Activated CD8-positive, alpha-beta memory T cell treated with anti-CD3 and anti-CD28 coated beads, Interleukin-2, amount 10 ng/mL, durations not matched to agents 7 days and 5 days (primary cell): Measurements from ENCODE around the gene FADS1. TPM values are rescaled to one million over a fixed set of nuclear protein-coding genes. Genes with fewer than 3 reads are reported as not detected.

Experiments used
- ATAC-seq: fragments of 150-1000 bp; cut with Tn5 transposase; one replicate; pipeline ENCODE4 v1.10.0; 2021; ENCODE audit warnings: moderate library complexity
- CTCF ChIA-PET: fragments of 350-600 bp; sonication (Branson Sonifier 250); formaldehyde crosslinking; loops from one replicate; lab custom pipeline; 2021; ENCODE audit warnings: antibody characterized with exemption; lab: Charles Lee
- DNase-seq: peaks from one replicate; pipeline ENCODE4 v3.0.0-alpha.2; 2020
- H3K27ac Mint-ChIP-seq: one replicate; pipeline ENCODE4 v1.8.0; 2021; ENCODE audit warnings: mild to moderate bottlenecking, mixed read lengths
- H3K27me3 Mint-ChIP-seq: one replicate; pipeline ENCODE4 v1.8.0; 2021; ENCODE audit warnings: mixed read lengths
- H3K36me3 Mint-ChIP-seq: one replicate; pipeline ENCODE4 v1.8.0; 2021; ENCODE audit warnings: mild to moderate bottlenecking, mixed read lengths
- H3K4me1 Mint-ChIP-seq: one replicate; pipeline ENCODE4 v1.8.0; 2021; ENCODE audit warnings: mixed read lengths
- H3K4me3 Mint-ChIP-seq: one replicate; pipeline ENCODE4 v1.8.0; 2021; ENCODE audit warnings: mild to moderate bottlenecking, moderate library complexity, mixed read lengths
- H3K9me3 Mint-ChIP-seq: one replicate; pipeline ENCODE4 v1.8.0; 2022; ENCODE audit warnings: low read depth, mixed read lengths
- total RNA-seq, 2 experiments: library from RNA; stranded (reverse); gene quantifications; one replicate each; pipeline ENCODE4 v1.2.3, GENCODE V29; 2021

FADS1 gene
- total RNA-seq, 2 experiments from 2014 or later = 33.8 to 35.4 TPM

DNA sequence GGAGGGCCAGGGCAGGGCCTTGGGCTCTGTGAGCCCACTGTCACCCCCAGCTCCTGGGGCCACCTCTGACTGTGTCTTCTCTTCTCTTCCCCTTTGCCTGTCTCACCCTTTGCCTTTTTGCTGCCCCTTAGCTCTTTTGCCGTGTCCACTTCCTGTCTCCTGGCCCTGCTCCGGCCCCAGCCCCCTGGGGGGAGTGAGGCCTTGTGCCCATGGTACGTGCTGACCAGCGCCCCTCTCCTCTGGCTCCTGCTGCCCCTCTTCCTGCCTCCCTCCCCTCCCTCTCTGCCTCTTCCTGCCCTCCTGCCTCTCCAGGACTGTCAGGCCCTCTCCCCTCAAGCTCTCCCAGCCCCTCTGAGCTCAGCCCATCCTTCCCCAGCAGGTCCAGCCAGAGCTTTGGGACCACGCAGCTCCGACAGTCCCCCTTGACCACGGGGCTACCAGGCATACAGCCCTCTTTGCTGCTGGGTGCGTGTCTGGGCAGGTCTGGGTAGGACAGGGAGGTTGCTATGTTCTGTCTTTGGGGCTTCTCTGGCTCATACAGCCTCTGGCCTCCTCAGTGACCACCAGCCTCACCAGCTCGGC, 36.1 kb downstream of the FADS1 start:
- Mint-ChIP-seq H3K4me3 (no peak overlapping the region), H3K9me3 (no peaks in the 10 kb centered on the region), H3K36me3 (no peaks in the 10 kb centered on the region), H3K4me1 (peaks cover 10% of the 10 kb centered on the region), H3K27me3 (peaks cover 8% of the 10 kb centered on the region), H3K27ac (no peak overlapping the region)
- ATAC-seq (no peak), DNase-seq (no peak)
- CTCF ChIA-PET = interaction anchor here (1.2 to 3.2 kb wide), 3 partner anchors 9 to 33 kb away, joined by 3 to 11 read pairs (median 5); no protein-coding TSS in a partner anchor

DNA sequence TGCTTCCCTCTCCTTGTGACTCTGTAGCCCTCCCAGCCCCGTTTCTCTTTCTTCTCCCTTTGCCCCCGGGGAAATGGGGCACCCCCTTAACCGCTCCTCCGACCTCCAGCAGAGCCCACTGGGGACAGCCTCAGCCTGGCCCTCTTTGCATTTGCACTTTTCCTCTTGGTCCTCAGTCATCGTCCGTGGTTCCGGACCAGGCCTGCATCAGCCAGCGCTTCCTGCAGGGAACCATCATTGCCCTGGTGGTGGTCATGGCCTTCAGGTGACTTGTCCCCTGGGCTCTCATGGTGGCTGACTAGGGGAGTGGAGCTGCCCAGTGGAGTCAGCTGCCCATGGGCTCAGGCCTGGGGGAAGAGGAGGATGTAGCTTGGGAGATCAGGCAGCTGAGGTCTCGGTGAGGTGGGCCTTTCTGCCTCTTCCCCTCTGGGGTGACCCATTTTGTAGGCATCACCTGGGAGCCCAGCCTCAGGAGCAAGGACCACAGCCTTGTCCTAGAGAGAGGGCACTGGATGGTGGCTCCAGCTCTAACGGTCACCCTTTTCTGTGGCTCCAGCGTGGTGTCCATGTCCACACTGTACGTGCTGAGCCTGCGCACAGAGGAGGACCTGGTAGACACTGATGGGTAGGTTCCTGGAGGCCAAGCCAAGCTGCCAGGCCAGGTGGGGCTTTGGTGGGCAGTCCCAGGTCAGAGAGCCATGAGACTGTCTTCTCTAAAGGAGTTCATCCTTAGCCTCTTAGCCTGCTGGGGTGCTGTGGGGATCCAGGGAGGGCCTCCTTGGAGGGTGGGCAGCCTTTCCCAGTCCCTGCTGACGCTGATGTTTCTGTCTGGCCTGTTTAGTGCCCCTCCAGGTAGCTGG, 36.9 kb downstream of the FADS1 start:
- Mint-ChIP-seq H3K27ac (no peak overlapping the region), H3K4me3 (no peak overlapping the region), H3K36me3 (no peaks in the 10 kb centered on the region), H3K27me3 (peaks cover 8% of the 10 kb centered on the region), H3K4me1 (peaks cover 10% of the 10 kb centered on the region), H3K9me3 (no peaks in the 10 kb centered on the region)
- no peak for DNase-seq
- CTCF ChIA-PET = interaction anchor here (1.2 to 3.2 kb wide), 4 partner anchors 18 to 302 kb away, joined by 3 to 11 read pairs (median 4); no protein-coding TSS in a partner anchor
- no peak for ATAC-seq

DNA sequence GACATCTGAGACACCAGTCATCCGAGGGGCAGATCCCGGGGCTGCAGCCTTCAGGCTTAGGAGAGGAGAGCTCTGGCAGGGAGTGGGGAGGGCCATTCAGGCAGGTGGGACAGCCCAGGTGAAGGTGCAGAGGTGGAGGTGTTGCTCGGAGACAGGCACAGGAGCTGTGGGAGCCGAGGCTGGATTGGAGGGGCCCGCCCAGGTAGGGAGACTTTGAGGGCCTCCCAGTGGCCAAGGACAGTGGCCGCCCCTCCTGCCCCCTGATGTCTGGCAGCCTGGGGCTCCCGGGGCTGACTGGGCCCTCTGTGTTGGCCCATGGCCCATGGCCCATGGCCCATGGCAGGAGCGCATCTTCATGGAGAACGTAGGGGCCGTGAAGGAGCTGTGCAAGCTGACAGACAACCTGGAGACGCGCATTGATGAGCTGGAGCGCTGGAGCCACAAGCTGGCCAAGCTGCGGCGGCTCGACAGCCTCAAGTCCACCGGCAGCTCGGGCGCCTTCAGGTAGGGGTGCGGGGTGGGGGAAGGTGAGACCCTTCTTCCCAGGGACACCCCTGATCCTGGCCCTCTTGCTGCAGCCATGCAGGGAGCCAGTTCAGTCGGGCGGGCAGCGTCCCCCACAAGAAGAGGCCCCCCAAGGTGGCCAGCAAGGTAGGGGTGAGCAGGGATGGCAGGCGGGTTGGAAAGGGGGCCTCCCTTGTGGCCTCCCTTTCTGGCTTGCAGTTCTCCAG, 37.7 kb downstream of the FADS1 start:
- Mint-ChIP-seq H3K27ac (no peak overlapping the region), H3K27me3 (peaks cover 8% of the 10 kb centered on the region), H3K4me3 (no peak overlapping the region), H3K36me3 (no peaks in the 10 kb centered on the region), H3K9me3 (no peaks in the 10 kb centered on the region), H3K4me1 (peaks cover 10% of the 10 kb centered on the region)
- CTCF ChIA-PET = interaction anchor here (1.3 kb wide), 2 partner anchors 46 to 303 kb away, joined by 3 to 4 read pairs; no protein-coding TSS in a partner anchor
- DNase-seq (no peak), ATAC-seq (no peak)

GRCh38 chr11:61778357-61778886, 38.4 kb downstream of the FADS1 start:
- CTCF ChIA-PET = interaction anchor here (1.3 kb wide), 1 partner anchor 45 kb away, joined by 4 read pairs; no protein-coding TSS in a partner anchor
- ATAC-seq = no peak
- no peaks in the 10 kb centered on the region for H3K36me3 Mint-ChIP-seq
- no peak overlapping the region for H3K4me3 Mint-ChIP-seq
- H3K4me1 Mint-ChIP-seq = peaks cover 10% of the 10 kb centered on the region
- H3K27ac Mint-ChIP-seq = no peak overlapping the region
- peaks cover 8% of the 10 kb centered on the region for H3K27me3 Mint-ChIP-seq
- H3K9me3 Mint-ChIP-seq = no peaks in the 10 kb centered on the region
- DNase-seq = no peak

DNA sequence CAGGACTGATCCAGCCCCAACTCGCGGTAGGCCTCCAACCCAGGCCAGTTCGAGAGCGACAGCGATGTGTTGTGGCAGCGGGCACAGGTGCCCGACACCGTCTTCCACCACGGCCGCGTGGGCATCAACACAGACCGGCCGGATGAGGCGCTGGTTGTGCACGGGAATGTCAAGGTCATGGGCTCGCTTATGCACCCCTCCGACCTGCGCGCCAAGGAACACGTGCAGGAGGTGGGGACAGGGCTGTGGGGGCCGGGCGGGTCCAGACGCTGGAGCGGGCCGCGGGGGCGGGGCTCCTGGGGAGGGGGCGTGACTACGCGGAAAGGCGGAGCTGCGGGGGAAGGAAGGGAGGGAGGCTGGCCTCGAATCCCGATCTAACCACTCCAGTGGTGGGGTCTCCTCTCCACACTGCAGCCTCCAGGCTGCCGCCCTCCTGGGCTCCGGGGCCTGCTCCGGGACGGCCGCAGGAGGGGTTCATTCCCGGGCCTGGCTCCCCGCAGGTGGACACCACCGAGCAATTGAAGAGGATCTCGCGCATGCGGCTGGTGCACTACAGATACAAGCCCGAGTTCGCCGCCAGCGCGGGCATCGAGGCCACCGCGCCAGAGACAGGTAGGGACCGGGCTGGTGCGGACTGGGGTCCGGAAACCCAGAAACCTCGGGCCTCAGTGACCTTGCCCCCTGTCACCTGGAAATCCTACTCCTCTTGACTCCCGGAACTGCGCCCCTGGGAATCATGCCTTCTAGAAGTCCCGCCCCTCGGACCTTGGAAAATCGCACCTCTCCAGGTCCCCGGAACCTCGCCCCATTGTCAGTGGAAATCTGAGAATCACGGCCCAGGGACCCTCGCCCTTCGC, 39.3 kb downstream of the FADS1 start:
- peaks cover 8% of the 10 kb centered on the region for H3K27me3 Mint-ChIP-seq
- peak; percentile 68 for ATAC-seq
- no peaks in the 10 kb centered on the region for H3K9me3 Mint-ChIP-seq
- H3K27ac Mint-ChIP-seq = no peak overlapping the region
- H3K4me3 Mint-ChIP-seq = no peak overlapping the region
- DNase-seq = peak; percentile 68
- no peaks in the 10 kb centered on the region for H3K36me3 Mint-ChIP-seq
- H3K4me1 Mint-ChIP-seq = peaks cover 15% of the 10 kb centered on the region
- CTCF ChIA-PET = interaction anchor here (1.5 kb wide), 1 partner anchor 20 kb away, joined by 4 read pairs; no protein-coding TSS in a partner anchor

- no peaks in the 10 kb centered on the region for H3K9me3 Mint-ChIP-seq
- H3K4me1 Mint-ChIP-seq = peaks cover 16% of the 10 kb centered on the region
- DNase-seq (peak; percentile 83), ATAC-seq (peak; percentile 70)
- peaks cover 8% of the 10 kb centered on the region for H3K27me3 Mint-ChIP-seq
- CTCF ChIA-PET = interaction anchor here (1.5 to 2.1 kb wide), 2 partner anchors 21 to 29 kb away, joined by 4 to 6 read pairs; no protein-coding TSS in a partner anchor
- H3K27ac Mint-ChIP-seq = no peak overlapping the region
- no peak overlapping the region for H3K4me3 Mint-ChIP-seq
- no peaks in the 10 kb centered on the region for H3K36me3 Mint-ChIP-seq
These were observed 40.2 kb downstream of the FADS1 start for GRCh38 chr11:61776561-61777075.

GRCh38 chr11:61775606-61776554, 40.9 kb downstream of the FADS1 start:
- Mint-ChIP-seq H3K4me1 (peaks cover 20% of the 10 kb centered on the region), H3K36me3 (no peaks in the 10 kb centered on the region), H3K27ac (no peak overlapping the region), H3K4me3 (no peak overlapping the region), H3K27me3 (peaks cover 8% of the 10 kb centered on the region), H3K9me3 (no peaks in the 10 kb centered on the region)
- ATAC-seq (no peak), DNase-seq (no peak)
- CTCF ChIA-PET = interaction anchor here (0.9 to 2.1 kb wide), 4 partner anchors 23 to 29 kb away, joined by 4 to 6 read pairs (median 5); no protein-coding TSS in a partner anchor

DNA sequence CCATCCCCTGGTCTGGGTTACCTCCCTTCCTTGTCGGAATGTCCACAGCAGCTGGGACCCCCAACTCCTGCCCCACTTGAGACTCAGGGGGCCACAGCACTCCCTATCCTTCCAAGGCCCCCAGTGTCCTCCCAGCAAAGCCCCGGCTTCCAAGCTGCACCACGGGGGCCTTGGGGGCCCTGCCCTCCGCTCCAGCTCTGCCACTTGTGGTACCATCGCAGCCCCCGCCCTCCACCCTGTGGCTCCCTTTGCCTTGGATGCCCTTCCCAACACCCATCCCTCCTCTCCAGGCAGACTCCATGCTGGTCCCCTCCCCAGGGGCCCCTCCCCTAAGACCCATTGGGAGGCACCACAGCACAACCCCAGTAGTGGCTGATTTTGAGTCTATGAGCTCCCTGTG, 41.7 kb downstream of the FADS1 start:
- no peak for DNase-seq
- no peak overlapping the region for H3K27ac Mint-ChIP-seq
- no peak overlapping the region for H3K4me3 Mint-ChIP-seq
- no peaks in the 10 kb centered on the region for H3K9me3 Mint-ChIP-seq
- no peaks in the 10 kb centered on the region for H3K36me3 Mint-ChIP-seq
- no peak for ATAC-seq
- CTCF ChIA-PET = interaction anchor here (0.9 to 2.1 kb wide), 5 partner anchors 22 to 28 kb away, joined by 4 to 6 read pairs (median 5); no protein-coding TSS in a partner anchor
- peaks cover 20% of the 10 kb centered on the region for H3K4me1 Mint-ChIP-seq
- H3K27me3 Mint-ChIP-seq = peaks cover 8% of the 10 kb centered on the region

GRCh38 chr11:61774411-61774810, 42.4 kb downstream of the FADS1 start:
- no peak for DNase-seq
- H3K27me3 Mint-ChIP-seq = peaks cover 8% of the 10 kb centered on the region
- H3K27ac Mint-ChIP-seq = no peak overlapping the region
- H3K36me3 Mint-ChIP-seq = no peaks in the 10 kb centered on the region
- H3K4me3 Mint-ChIP-seq = no peak overlapping the region
- CTCF ChIA-PET = interaction anchor here (0.9 to 1.9 kb wide), 3 partner anchors 21 to 27 kb away, joined by 3 to 4 read pairs (median 4); no protein-coding TSS in a partner anchor
- no peak for ATAC-seq
- no peaks in the 10 kb centered on the region for H3K9me3 Mint-ChIP-seq
- peaks cover 20% of the 10 kb centered on the region for H3K4me1 Mint-ChIP-seq

DNA sequence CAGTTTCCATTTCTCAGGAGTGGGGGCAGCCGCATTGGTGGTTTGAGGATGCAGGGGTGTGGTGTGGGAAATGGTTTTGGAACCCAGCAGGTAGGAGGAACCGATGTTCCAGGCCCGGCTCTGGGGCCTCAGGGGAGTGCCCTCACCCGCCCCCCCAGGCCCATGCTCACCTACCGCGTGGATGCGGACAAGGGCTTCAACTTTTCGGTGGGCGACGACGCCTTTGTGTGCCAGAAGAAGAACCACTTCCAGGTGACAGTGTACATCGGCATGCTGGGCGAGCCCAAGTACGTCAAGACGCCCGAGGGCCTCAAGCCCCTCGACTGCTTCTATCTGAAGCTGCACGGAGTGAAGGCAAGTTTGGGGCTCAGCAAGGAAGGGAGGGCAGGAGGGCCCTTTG, 43.0 kb downstream of the FADS1 start:
- peaks cover 20% of the 10 kb centered on the region for H3K4me1 Mint-ChIP-seq
- no peaks in the 10 kb centered on the region for H3K36me3 Mint-ChIP-seq
- H3K27me3 Mint-ChIP-seq = peaks cover 8% of the 10 kb centered on the region
- CTCF ChIA-PET = interaction anchor here (1.3 to 1.9 kb wide), 2 partner anchors 23 to 26 kb away, joined by 3 to 4 read pairs; no protein-coding TSS in a partner anchor
- H3K27ac Mint-ChIP-seq = no peak overlapping the region
- no peaks in the 10 kb centered on the region for H3K9me3 Mint-ChIP-seq
- H3K4me3 Mint-ChIP-seq = no peak overlapping the region
- DNase-seq (no peak), ATAC-seq (no peak)

DNA sequence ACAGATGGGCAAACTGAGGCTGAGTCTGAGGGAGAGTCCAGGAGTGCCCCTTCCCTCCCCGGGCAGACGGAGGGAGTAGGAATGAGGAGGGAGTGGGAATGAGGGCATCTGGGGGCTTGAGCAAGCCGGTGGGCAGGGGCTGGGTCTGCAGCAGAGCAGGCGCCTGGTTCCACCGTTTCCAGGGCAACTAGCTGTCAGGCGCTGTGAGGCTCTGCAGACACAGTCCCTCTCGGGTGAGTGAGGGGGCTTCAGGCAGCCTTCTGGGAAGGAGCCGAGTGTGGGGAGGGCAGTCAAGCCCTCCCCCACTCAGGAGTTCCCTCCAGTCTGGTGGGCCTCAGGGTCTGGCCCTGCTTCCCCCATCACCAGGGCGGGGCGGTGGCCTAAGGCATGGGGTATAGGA, 43.4 kb downstream of the FADS1 start:
- H3K4me1 Mint-ChIP-seq = peaks cover 20% of the 10 kb centered on the region
- no peak for DNase-seq
- H3K27me3 Mint-ChIP-seq = peaks cover 8% of the 10 kb centered on the region
- H3K36me3 Mint-ChIP-seq = no peaks in the 10 kb centered on the region
- ATAC-seq = no peak
- CTCF ChIA-PET = interaction anchor here (0.7 to 1.9 kb wide), 6 partner anchors 22 to 126 kb away, joined by 3 to 6 read pairs (median 3); no protein-coding TSS in a partner anchor
- H3K4me3 Mint-ChIP-seq = no peak overlapping the region
- H3K9me3 Mint-ChIP-seq = no peaks in the 10 kb centered on the region
- H3K27ac Mint-ChIP-seq = peak overlapping the region; percentile 75
